ENCODE data around the gene SH3PXD2A.

SH3PXD2A gene

GRCh38 chr10:103855424-103855823 lies at the start of gene SH3PXD2A:
TSS of gene SH3PXD2A (minus strand) at chr10:103855576. CDS start at chr10:103855266, 310 bp downstream.
- DNase-seq = peak; percentile 14

DNA sequence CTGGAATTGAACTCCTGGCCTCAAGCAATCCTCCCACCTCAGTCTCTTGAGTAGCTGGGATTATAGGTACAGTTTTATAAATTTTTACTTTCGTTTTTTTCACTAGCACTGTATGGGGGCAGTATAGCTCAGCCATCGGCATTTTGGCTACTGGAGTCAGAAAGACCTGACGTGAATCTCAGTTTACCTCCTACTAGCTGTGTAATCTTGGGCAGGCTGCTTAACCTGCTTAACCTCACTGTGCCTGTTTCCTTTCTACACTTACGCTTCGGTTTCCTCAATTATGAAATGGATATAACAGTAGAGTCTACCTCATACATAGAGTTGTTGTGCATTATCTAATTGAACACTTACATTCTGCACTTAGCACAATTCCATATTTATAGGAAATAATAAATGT lies 45.9 kb upstream of the SH3PXD2A start:
- no peak for DNase-seq

- DNase-seq = no peak
These were observed 43.9 kb upstream of the SH3PXD2A start for GRCh38 chr10:103899312-103899711.

DNA sequence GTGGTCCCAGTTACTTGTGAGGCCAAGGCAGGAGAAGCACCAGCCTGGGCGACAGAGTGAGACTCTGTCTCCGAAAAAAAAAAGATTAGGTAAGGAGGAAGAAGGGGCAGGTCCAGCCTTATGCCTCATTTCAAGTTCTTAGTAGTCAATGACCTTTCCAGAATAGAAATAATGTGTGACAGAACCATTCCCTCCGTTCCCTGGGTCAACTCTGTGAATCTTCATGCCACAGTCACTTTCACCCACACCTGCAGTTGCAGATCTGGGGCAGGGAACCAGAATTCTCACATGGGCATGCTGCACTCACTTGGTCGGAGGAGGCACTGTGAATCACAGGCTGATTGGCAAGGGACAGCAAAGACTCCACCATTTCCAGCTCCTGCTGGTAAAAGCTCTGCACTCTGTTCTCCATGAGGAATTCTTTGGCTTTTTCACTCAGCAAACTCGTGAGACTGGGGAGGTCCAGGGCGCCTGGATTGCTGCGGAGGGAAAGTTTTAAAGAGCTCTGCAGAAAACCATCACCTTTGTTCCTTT lies 41.9 kb upstream of the SH3PXD2A start:
- DNase-seq = no peak

- DNase-seq = no peak
These were observed 40.8 kb upstream of the SH3PXD2A start for GRCh38 chr10:103896225-103896624.

DNA sequence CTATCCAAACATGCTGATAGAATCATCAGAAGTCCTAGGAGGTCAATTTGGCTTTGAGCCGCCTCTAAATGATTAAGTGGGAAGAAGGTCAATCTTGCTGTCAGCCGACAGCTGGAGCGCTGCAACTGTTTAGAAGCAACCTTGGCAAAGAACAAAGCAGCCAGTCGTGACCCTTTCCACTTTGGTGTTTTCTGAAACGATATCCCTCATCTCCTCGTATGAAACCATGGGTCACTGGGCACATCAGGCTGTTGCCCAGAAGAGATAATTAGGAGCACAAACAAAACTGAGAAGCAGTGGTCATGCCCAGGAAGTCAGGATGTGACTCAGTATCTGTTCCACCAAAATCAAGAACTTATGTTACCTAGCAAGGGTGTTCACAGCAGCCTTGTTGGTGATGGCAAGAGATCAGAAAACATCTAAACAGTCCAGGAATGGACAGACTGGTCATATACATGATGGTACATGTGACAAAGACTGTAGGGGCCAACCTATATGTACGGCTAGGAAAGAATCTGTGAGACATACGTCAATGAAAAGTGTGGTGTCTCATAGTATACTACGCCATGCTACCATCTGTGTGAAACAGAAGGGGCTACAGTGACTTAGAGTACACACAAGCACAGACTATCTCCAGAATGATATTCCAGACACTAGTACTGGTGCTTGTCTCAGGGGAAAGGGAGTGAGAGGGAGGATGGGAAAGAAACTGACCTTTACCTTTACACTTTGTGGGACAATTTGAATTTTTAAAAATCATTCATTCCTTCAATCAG lies 40.2 kb upstream of the SH3PXD2A start:
- DNase-seq = no peak

- DNase-seq = no peak
These were observed 39.1 kb upstream of the SH3PXD2A start for GRCh38 chr10:103894441-103894864.

GRCh38 chr10:103893817-103894216 lies 38.4 kb upstream of the SH3PXD2A start:
- DNase-seq = no peak

GRCh38 chr10:103892181-103892580 lies 36.8 kb upstream of the SH3PXD2A start:
- DNase-seq = no peak

DNA sequence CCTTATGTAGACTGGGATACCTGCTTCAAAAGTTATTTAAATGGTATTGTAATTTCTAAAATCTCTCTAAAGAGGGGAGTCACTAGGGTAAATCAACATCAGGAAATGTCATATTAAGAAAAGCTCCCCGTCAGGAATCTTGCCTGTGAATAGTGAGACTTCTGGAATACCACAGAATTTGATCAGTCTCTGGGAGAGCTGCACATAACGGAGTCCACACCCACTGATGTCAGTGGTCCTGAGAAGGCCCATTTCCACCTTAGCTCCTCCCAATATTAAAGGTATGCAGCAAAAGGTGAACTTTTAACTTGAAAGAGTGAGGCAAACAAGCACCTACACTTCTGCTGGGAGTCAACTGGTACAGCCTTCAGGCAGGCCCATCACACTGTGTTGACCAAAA lies 35.3 kb upstream of the SH3PXD2A start:
- no peak for DNase-seq

DNA sequence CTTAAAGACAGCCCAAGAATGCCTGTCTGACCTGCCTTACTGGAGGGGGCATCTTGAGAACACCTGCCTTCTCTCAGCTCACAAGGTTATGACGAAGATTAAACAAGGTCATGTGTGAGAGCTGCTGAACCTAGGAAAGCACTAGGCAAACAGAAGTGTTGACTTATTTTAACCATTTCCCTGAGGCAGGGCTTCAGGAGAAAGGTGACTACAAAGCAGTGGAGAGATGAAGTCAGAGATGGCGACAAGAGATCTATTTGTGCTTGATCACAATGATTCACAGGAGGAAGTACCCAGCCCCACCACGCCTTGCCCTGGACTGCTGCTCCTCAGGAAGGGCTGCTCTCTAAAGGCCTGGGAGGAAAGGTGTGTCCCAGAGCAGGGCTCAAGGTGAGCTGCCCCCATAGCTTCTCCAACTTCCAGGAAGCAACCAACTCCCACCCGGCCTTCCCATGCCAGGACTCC lies 34.9 kb upstream of the SH3PXD2A start:
- no peak for DNase-seq

DNA sequence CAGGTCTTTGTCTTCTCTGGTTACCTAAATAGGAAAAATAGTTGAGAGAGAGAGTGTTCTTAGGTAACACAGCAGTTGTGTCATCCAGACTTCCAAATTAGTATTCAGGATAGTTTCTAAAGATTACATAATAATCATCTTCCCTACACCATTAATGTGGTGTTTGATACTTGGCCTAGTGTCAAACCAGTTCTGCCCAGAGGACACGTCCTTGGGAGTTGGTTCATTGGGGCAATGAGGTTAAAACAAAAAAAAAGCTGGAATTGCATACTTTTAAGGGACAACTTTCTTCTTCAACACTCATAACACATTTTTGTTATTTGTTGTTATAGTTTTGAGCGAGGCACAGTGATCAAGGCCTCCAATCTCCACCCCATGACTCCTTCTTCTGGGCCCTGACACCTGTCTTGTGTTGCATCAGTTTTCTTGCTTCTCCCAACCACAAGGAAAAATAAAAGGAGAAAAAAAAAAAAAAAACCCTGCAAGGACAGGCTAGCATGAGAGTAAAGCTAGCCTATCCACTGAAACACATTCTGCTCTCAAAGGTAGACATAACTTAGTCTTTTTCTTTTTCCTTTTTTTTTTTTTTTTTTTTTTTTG lies 33.8 kb upstream of the SH3PXD2A start:
- DNase-seq = no peak

DNA sequence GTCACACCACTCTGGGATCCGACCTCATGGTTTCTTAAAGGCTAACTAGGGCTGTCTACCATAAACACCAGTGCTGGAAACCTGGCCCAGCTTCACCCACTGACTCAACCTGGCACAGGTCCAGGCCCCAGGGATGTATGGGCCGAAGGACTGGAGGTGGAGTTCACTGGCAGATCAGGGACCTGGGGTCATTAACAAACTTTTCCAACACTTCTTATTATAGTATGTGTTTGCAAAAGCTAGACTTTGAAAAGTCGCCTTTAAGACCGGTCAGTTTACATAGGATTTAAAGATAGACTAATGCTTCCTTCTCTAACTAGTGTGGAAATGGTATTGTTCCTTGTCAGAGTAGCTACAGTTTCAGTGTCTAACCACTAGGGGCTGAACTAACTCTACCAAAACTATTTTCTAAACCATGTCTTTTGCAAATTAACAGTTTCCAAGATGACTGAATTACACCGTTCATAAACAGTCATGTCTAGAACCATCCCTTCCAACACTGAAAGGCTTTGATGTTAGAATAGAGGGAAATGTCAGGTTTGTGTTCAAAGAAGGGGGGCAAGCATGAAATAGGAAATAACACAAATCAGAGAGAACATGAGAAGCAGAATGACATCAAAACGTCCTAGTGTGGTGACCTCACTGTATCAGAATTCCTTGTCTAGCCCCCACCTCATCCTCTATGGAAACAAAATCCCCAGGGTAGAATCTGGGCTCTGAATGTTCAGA lies 32.9 kb upstream of the SH3PXD2A start:
- DNase-seq = no peak

DNA sequence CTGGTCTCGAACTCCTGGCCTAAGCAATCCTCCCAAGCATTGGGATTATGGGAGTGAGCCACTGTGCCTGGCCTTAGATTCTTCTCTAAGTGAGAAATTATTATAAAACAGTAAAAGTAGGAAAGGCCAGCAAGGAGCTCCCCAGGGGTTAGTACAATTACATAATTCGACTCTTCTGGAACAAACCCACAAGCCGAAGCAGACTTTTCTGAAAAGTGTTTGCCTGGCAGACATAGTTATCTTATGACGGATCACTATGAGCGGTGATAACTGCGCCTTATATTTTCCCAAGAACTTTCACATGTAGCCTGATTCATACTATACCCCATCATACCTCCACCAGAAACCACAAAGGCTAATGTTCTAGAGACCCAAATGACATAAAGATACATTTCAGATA lies 30.2 kb upstream of the SH3PXD2A start:
- DNase-seq = no peak

DNA sequence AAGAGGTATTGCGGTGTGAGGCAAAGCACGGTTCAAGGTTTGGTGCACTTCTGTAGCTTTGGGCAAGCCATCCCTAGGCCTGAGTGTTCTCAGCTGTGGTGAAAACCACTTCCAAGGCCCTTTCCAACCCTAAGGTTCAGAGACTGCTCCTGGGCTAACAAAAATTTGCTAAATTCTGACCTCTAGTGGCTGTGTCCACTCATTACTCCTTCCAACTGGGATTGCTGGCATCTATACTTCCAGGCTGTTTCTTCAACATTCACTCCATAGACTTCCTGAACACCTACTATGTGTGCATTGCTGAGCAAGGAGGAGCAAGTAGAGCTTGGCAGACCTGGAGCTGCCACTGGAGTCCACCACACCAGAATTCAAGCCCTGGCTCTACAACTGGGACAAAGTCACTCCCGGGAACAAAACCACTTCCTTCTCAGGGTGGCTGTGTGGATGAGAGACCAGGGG lies 29.3 kb upstream of the SH3PXD2A start:
- no peak for DNase-seq

DNA sequence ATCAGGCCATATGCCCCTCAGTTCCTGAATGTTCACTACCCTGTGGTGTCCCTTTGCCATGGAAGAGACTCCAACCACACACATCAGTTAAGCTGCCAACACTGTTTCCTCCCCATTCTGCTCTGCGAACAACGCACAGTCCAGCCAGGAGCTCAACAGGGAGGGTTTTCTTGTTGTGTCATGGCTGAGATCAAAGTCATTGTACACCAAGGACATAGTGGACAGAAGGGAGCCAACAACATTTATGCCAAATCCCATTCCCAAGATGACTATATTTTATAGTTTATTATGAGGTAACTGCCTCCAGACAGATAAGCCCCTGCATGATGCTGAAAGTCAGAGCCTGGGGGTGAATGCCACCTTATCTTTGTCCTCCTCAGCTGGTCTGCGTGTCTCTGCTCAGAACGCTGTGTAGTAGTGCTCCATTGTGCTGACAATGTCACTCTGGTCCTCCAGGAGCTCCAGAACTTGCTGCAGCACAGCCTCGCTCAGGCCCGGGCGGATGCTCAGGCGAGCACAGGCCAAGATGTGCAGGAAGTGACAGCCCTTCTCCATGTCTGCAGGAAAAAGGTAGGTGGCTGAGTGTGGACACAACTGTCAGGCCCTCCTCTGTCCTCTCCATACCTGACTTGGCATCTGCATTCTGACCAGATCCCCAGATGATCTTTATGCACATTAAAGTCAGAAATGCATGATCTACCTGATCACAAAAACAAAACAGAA lies 27.1 kb upstream of the SH3PXD2A start:
- no peak for DNase-seq

- DNase-seq = no peak
These were observed 26.3 kb upstream of the SH3PXD2A start for GRCh38 chr10:103881416-103882284.

GRCh38 chr10:103879831-103880230 lies 24.5 kb upstream of the SH3PXD2A start:
- DNase-seq = no peak

- DNase-seq = no peak
These were observed 24.0 kb upstream of the SH3PXD2A start for GRCh38 chr10:103879409-103879808.

GRCh38 chr10:103877861-103878260 lies 22.5 kb upstream of the SH3PXD2A start:
- DNase-seq = no peak

- no peak for DNase-seq
These were observed 20.8 kb upstream of the SH3PXD2A start for GRCh38 chr10:103876155-103876554.

DNA sequence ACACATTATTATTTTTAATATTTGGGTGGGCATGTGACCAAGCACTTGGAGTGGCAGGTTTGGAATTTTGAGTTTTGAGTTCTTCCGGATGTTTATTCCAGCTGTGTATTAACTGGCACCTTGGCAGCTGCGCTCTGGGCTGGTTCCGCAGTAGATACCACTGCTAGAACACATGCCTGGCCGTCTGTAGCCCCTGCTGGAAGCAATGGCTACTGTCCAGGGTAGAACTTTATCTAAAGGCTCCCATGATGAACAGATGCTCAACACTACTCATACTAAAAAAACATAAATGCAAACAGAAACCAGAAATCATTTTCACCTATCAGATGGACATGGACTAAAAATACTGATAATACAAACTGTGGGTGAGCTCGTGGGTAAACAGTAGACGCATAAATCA lies 19.4 kb upstream of the SH3PXD2A start:
- DNase-seq = no peak
